ENCODE measurements around the gene GPR158. TPM values are rescaled to one million over a fixed set of nuclear protein-coding genes. Genes with fewer than 3 reads are reported as not detected.

The GPR158 gene
- total and polyA plus RNA-seq, 5 donors from 2014 or later = not detected

DNA sequence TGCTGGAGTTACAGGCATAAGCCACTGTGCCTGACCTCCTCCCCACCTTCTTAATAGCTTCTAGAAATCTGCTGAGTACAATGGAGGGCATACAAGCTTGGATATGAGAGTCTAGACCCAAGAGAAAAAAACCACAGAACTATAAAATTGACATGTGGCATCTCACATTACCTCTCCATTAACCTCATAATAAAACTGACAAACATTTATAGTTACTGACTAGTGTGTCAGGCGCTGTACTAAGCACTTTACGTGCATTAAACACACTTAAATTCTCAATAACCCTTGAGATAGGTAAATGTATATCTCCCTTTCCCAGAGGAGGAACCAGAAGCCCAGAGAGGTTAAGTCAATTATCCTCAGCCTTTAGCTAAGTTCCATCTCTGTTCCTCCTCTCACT is 458.7 kb downstream of the GPR158 start:
- peaks cover 0 to 8% (median 1%) of the 10 kb centered on the region in 7 donors for H3K9me3 Mint-ChIP-seq
- Histone ChIP-seq H3K27ac (ENCODE audit: insufficient read depth, low read length, poor library complexity, severe bottlenecking) (no peak overlapping the region), H3K4me3 (ENCODE audit: low read depth, low read length) (no peak overlapping the region), H3K36me3 (ENCODE audit: control insufficient read depth, insufficient read depth, low read length) (no peaks in the 10 kb centered on the region), H3K27me3 (ENCODE audit: control insufficient read depth, insufficient read depth, low read length) (no peaks in the 10 kb centered on the region), H3K4me1 (ENCODE audit: control insufficient read depth, insufficient read depth, low read length, poor library complexity, severe bottlenecking) (no peaks in the 10 kb centered on the region), H3K9me3 (ENCODE audit: control insufficient read depth in 2 of 2, low read length in 2 of 2) (no peaks in the 10 kb centered on the region)
- H3K4me3 Mint-ChIP-seq = no peak overlapping the region
- H3K36me3 Mint-ChIP-seq = no peaks in the 10 kb centered on the region
- H3K27me3 Mint-ChIP-seq = no peaks in the 10 kb centered on the region
- ATAC-seq (ENCODE audit: low read depth in 2 of 2) (no peak), DNase-seq (no peak)
- H3K4me1 Mint-ChIP-seq = no peaks in the 10 kb centered on the region
- H3K27ac Mint-ChIP-seq = no peak overlapping the region

DNA sequence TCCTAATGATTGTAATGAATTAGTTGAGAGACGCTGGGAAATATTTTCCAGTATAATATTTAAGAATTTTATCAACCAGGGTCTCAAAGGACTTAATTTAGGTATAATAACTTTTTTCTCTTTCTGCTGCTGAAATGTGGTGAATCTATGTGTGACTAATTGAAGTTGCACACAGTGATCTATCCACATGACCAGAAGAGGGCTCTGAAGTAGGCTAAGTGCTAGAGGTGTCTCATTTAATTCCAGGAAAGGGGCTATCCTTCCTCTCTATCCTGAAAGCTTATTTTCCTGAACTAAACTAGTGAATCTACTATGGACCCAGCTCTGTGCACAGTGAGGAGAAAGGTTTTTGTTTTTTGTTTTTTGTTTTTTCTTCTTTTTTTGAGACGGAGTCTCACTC is 464.8 kb downstream of the GPR158 start:
- no peaks in the 10 kb centered on the region for H3K9me3 ChIP-seq (ENCODE audit: control insufficient read depth in 2 of 2, low read length in 2 of 2)
- H3K27me3 ChIP-seq (ENCODE audit: control insufficient read depth, insufficient read depth, low read length) = no peaks in the 10 kb centered on the region
- no peak for ATAC-seq (ENCODE audit: low read depth in 2 of 2)
- no peaks in the 10 kb centered on the region for H3K36me3 ChIP-seq (ENCODE audit: control insufficient read depth, insufficient read depth, low read length)
- DNase-seq = no peak
- no peak overlapping the region for H3K27ac ChIP-seq (ENCODE audit: insufficient read depth, low read length, poor library complexity, severe bottlenecking)
- H3K4me1 Mint-ChIP-seq = no peaks in the 10 kb centered on the region
- no peak overlapping the region for H3K4me3 Mint-ChIP-seq
- H3K9me3 Mint-ChIP-seq = peaks cover 0 to 11% (median 0%) of the 10 kb centered on the region in 7 donors
- no peak overlapping the region for H3K27ac Mint-ChIP-seq
- H3K4me1 ChIP-seq (ENCODE audit: control insufficient read depth, insufficient read depth, low read length, poor library complexity, severe bottlenecking) = no peaks in the 10 kb centered on the region
- no peaks in the 10 kb centered on the region for H3K27me3 Mint-ChIP-seq
- H3K4me3 ChIP-seq (ENCODE audit: low read depth, low read length) = no peak overlapping the region
- no peaks in the 10 kb centered on the region for H3K36me3 Mint-ChIP-seq

DNA sequence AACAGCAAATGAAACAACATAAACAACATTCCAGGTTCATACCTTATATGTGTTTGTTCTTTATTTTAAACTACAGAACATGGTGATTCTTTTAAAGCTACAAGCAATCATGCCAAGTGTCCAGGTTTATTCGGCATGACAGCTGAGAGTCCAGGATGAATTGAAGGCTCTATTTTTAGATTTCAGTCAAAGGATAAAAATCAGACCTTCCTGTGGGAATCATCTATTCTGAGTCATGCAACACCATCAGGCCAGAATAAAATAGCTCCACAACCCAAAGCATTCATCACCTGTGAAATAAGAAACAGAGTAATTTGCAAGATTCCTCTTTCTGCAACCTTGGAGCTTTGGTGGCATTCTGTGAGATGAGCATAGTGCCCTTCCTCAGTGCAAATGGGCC is 466.8 kb downstream of the GPR158 start:
- Mint-ChIP-seq H3K36me3 (no peaks in the 10 kb centered on the region), H3K4me1 (no peaks in the 10 kb centered on the region), H3K4me3 (no peak overlapping the region), H3K27me3 (no peaks in the 10 kb centered on the region), H3K27ac (no peak overlapping the region), H3K9me3 (peaks cover 0 to 11% (median 2%) of the 10 kb centered on the region in 7 donors)
- no peaks in the 10 kb centered on the region for H3K27me3 ChIP-seq (ENCODE audit: control insufficient read depth, insufficient read depth, low read length)
- H3K4me1 ChIP-seq (ENCODE audit: control insufficient read depth, insufficient read depth, low read length, poor library complexity, severe bottlenecking) = no peaks in the 10 kb centered on the region
- no peaks in the 10 kb centered on the region for H3K9me3 ChIP-seq (ENCODE audit: control insufficient read depth in 2 of 2, low read length in 2 of 2)
- DNase-seq = no peak
- no peaks in the 10 kb centered on the region for H3K36me3 ChIP-seq (ENCODE audit: control insufficient read depth, insufficient read depth, low read length)
- no peak overlapping the region for H3K27ac ChIP-seq (ENCODE audit: insufficient read depth, low read length, poor library complexity, severe bottlenecking)
- ATAC-seq (ENCODE audit: low read depth in 2 of 2) = no peak
- H3K4me3 ChIP-seq (ENCODE audit: low read depth, low read length) = no peak overlapping the region

GRCh38 chr10:25642721-25643120 is 467.9 kb downstream of the GPR158 start:
- H3K27me3 ChIP-seq (ENCODE audit: control insufficient read depth, insufficient read depth, low read length) = no peaks in the 10 kb centered on the region
- H3K9me3 Mint-ChIP-seq = peaks cover 0 to 7% (median 3%) of the 10 kb centered on the region in 7 donors

DNA sequence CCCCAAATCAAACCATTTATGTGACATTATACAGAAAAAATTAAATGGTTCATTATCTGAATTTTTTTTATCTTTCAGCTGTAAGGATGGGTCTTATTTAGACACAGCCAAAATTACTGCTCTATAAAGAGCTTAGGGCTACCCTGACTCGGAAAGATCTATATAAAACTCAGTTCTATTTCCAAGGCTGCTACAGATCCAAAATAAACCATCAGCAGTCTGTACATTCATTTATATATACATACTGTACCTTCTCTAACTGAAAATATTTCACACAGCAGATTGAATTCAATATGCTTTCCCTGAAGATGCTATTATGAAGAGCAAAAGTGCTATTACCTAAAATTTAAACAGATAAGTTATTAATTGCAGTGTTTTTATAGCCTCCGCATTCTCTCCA is 471.6 kb downstream of the GPR158 start:
- Mint-ChIP-seq H3K4me3 (no peak overlapping the region), H3K27me3 (no peaks in the 10 kb centered on the region), H3K27ac (no peak overlapping the region), H3K9me3 (peaks cover 0 to 11% (median 3%) of the 10 kb centered on the region in 7 donors), H3K4me1 (no peaks in the 10 kb centered on the region), H3K36me3 (no peaks in the 10 kb centered on the region)
- no peaks in the 10 kb centered on the region for H3K4me1 ChIP-seq (ENCODE audit: control insufficient read depth, insufficient read depth, low read length, poor library complexity, severe bottlenecking)
- H3K36me3 ChIP-seq (ENCODE audit: control insufficient read depth, insufficient read depth, low read length) = no peaks in the 10 kb centered on the region
- no peak overlapping the region for H3K27ac ChIP-seq (ENCODE audit: insufficient read depth, low read length, poor library complexity, severe bottlenecking)
- ATAC-seq (ENCODE audit: low read depth in 2 of 2) (no peak), DNase-seq (no peak)
- no peak overlapping the region for H3K4me3 ChIP-seq (ENCODE audit: low read depth, low read length)
- no peaks in the 10 kb centered on the region for H3K27me3 ChIP-seq (ENCODE audit: control insufficient read depth, insufficient read depth, low read length)
- H3K9me3 ChIP-seq (ENCODE audit: control insufficient read depth in 2 of 2, low read length in 2 of 2) = no peaks in the 10 kb centered on the region

More at GRCh38 chr10:25642721-25643120, 467.9 kb downstream of the GPR158 start:
- H3K27ac ChIP-seq (ENCODE audit: insufficient read depth, low read length, poor library complexity, severe bottlenecking) = no peak overlapping the region
- Mint-ChIP-seq H3K4me1 (no peaks in the 10 kb centered on the region), H3K36me3 (no peaks in the 10 kb centered on the region), H3K27ac (no peak overlapping the region), H3K27me3 (no peaks in the 10 kb centered on the region), H3K4me3 (no peak overlapping the region)
- no peaks in the 10 kb centered on the region for H3K4me1 ChIP-seq (ENCODE audit: control insufficient read depth, insufficient read depth, low read length, poor library complexity, severe bottlenecking)
- no peak overlapping the region for H3K4me3 ChIP-seq (ENCODE audit: low read depth, low read length)
- ATAC-seq (ENCODE audit: low read depth in 2 of 2) = no peak
- no peaks in the 10 kb centered on the region for H3K36me3 ChIP-seq (ENCODE audit: control insufficient read depth, insufficient read depth, low read length)
- no peak for DNase-seq
- H3K9me3 ChIP-seq (ENCODE audit: control insufficient read depth in 2 of 2, low read length in 2 of 2) = no peaks in the 10 kb centered on the region

DNA sequence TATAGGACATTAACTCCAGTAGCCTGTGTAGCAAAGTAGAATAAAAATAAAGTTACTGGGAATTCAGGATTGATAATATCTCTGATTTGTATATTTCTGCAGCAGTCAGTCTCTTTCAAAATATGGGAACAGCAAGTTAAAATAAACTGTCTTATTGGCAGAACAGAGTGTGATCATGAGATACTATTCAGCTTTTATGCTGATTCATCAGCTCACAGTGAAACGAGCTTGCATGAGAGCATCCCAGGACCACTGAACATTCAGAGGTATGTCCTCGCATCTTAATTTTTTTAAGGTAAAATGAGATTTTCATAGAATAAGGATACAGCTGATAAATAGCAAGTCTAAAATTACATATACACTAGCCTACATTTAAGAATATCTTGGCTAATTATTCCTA is 476.7 kb downstream of the GPR158 start:
- H3K9me3 ChIP-seq (ENCODE audit: control insufficient read depth in 2 of 2, low read length in 2 of 2) = no peaks in the 10 kb centered on the region
- Mint-ChIP-seq H3K27ac (no peak overlapping the region), H3K4me3 (no peak overlapping the region), H3K4me1 (no peaks in the 10 kb centered on the region), H3K9me3 (peaks cover 1 to 7% (median 3%) of the 10 kb centered on the region in 7 donors), H3K27me3 (no peaks in the 10 kb centered on the region), H3K36me3 (no peaks in the 10 kb centered on the region)
- no peak overlapping the region for H3K27ac ChIP-seq (ENCODE audit: insufficient read depth, low read length, poor library complexity, severe bottlenecking)
- no peaks in the 10 kb centered on the region for H3K4me1 ChIP-seq (ENCODE audit: control insufficient read depth, insufficient read depth, low read length, poor library complexity, severe bottlenecking)
- DNase-seq (no peak), ATAC-seq (ENCODE audit: low read depth in 2 of 2) (no peak)
- H3K27me3 ChIP-seq (ENCODE audit: control insufficient read depth, insufficient read depth, low read length) = no peaks in the 10 kb centered on the region
- H3K36me3 ChIP-seq (ENCODE audit: control insufficient read depth, insufficient read depth, low read length) = no peaks in the 10 kb centered on the region
- H3K4me3 ChIP-seq (ENCODE audit: low read depth, low read length) = no peak overlapping the region

Other genes starting within 250 kb of the GPR158 start
- 1.6 TPM for gene PRTFDC1, start 222.4 kb upstream of the GPR158 start, total RNA-seq
- 1 to 10 TPM in 1 of 4 donors, under 1 TPM in 1, not detected in 2; 0.37 to 1.3 TPM for gene PRTFDC1, start 222.4 kb upstream of the GPR158 start, polyA plus RNA-seq
- gene ENKUR, start 158.8 kb upstream of the GPR158 start, total RNA-seq = 2.3 TPM
- gene ENKUR, start 158.8 kb upstream of the GPR158 start, polyA plus RNA-seq = under 1 TPM in 1 of 4 donors, not detected in 3; 0.10 TPM
- gene THNSL1, start 158.4 kb upstream of the GPR158 start, total RNA-seq = 0.94 TPM
- 1 to 10 TPM; 2.9 to 6.3 (median 4.4) TPM for gene THNSL1, start 158.4 kb upstream of the GPR158 start, polyA plus RNA-seq

All from CD4-positive, CD25-positive, alpha-beta regulatory T cell (primary cell).